Measurements from ENCODE around the gene ATP9A. TPM values are rescaled to one million over a fixed set of nuclear protein-coding genes. Genes with fewer than 3 reads are reported as not detected.

Gene ATP9A
- total and polyA plus RNA-seq, 5 donors from 2014 or later, result 0.10 to 0.76 TPM; not detected in 3

- Mint-ChIP-seq H3K27me3 (peaks cover 8% of the 10 kb centered on the region), H3K9me3 (no peaks in the 10 kb centered on the region), H3K4me1 (peaks cover 7 to 20% (median 14%) of the 10 kb centered on the region in 4 donors), H3K27ac (peak overlapping the region; percentile 85 to 97 (median 89)), H3K36me3 (no peaks in the 10 kb centered on the region), H3K4me3 (peak overlapping the region in 2 of 4 donors; percentile 66 to 79)
- peak; percentile 55 to 91 (median 69) for DNase-seq
- peaks cover 10% of the 10 kb centered on the region for H3K4me1 ChIP-seq (ENCODE audit: control insufficient read depth, insufficient read depth, low read length, poor library complexity, severe bottlenecking)
- H3K9me3 ChIP-seq (ENCODE audit: control insufficient read depth in 2 of 2, low read length in 2 of 2), result no peaks in the 10 kb centered on the region
- peak overlapping the region; percentile 50 for H3K4me3 ChIP-seq (ENCODE audit: low read depth, low read length)
- ATAC-seq (ENCODE audit: low read depth in 2 of 2), result peak; percentile 86 to 95
- H3K27ac ChIP-seq (ENCODE audit: insufficient read depth, low read length, poor library complexity, severe bottlenecking), result no peak overlapping the region
- H3K27me3 ChIP-seq (ENCODE audit: control insufficient read depth, insufficient read depth, low read length), result no peaks in the 10 kb centered on the region
- no peaks in the 10 kb centered on the region for H3K36me3 ChIP-seq (ENCODE audit: control insufficient read depth, insufficient read depth, low read length)
These were observed 173.1 kb downstream of the ATP9A start for GRCh38 chr20:51595058-51595532.

GRCh38 chr20:51594236-51595057 is 173.7 kb downstream of the ATP9A start:
- H3K27me3 ChIP-seq (ENCODE audit: control insufficient read depth, insufficient read depth, low read length), result no peaks in the 10 kb centered on the region
- peaks cover 8% of the 10 kb centered on the region for H3K27me3 Mint-ChIP-seq
- no peaks in the 10 kb centered on the region for H3K36me3 Mint-ChIP-seq
- DNase-seq (peak in 2 of 3 donors; percentile 2 to 18), ATAC-seq (ENCODE audit: low read depth in 2 of 2) (no peak)
- peak overlapping the region in 2 of 4 donors; percentile 66 to 79 for H3K4me3 Mint-ChIP-seq
- no peaks in the 10 kb centered on the region for H3K9me3 ChIP-seq (ENCODE audit: control insufficient read depth in 2 of 2, low read length in 2 of 2)
- H3K27ac ChIP-seq (ENCODE audit: insufficient read depth, low read length, poor library complexity, severe bottlenecking), result no peak overlapping the region
- peaks cover 7 to 20% (median 14%) of the 10 kb centered on the region in 4 donors for H3K4me1 Mint-ChIP-seq
- no peaks in the 10 kb centered on the region for H3K9me3 Mint-ChIP-seq
- H3K4me3 ChIP-seq (ENCODE audit: low read depth, low read length), result peak overlapping the region; percentile 50
- peak overlapping the region; percentile 85 to 97 (median 89) for H3K27ac Mint-ChIP-seq
- H3K36me3 ChIP-seq (ENCODE audit: control insufficient read depth, insufficient read depth, low read length), result no peaks in the 10 kb centered on the region
- peaks cover 10% of the 10 kb centered on the region for H3K4me1 ChIP-seq (ENCODE audit: control insufficient read depth, insufficient read depth, low read length, poor library complexity, severe bottlenecking)

DNA sequence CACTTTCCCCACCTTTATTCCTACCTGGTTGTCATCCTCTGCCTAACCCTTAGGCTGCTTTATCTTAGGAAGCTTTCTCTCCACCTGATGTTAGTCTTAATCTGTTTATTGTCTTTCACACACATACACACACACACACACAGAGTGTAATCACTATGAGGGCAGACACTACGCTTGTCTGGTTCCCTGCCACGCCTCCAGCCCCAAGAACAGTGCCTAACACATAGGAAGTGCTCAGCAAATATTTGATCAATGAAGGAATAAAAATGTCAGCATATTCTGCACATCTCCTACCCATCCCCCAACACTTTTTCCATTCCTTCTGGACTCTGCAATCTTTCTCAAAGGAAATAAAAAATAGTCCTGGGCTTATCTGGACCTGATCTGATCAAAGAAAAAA is 174.6 kb downstream of the ATP9A start:
- Histone ChIP-seq H3K4me1 (ENCODE audit: control insufficient read depth, insufficient read depth, low read length, poor library complexity, severe bottlenecking) (peaks cover 10% of the 10 kb centered on the region), H3K27ac (ENCODE audit: insufficient read depth, low read length, poor library complexity, severe bottlenecking) (no peak overlapping the region), H3K36me3 (ENCODE audit: control insufficient read depth, insufficient read depth, low read length) (no peaks in the 10 kb centered on the region), H3K27me3 (ENCODE audit: control insufficient read depth, insufficient read depth, low read length) (no peaks in the 10 kb centered on the region), H3K9me3 (ENCODE audit: control insufficient read depth in 2 of 2, low read length in 2 of 2) (no peaks in the 10 kb centered on the region), H3K4me3 (ENCODE audit: low read depth, low read length) (no peak overlapping the region)
- Mint-ChIP-seq H3K27me3 (peaks cover 8% of the 10 kb centered on the region), H3K4me1 (peaks cover 7 to 20% (median 14%) of the 10 kb centered on the region in 4 donors), H3K9me3 (no peaks in the 10 kb centered on the region), H3K36me3 (no peaks in the 10 kb centered on the region), H3K27ac (peak overlapping the region in 2 of 3 donors; percentile 37 to 40), H3K4me3 (no peak overlapping the region)
- ATAC-seq (ENCODE audit: low read depth in 2 of 2) (no peak), DNase-seq (no peak)

DNA sequence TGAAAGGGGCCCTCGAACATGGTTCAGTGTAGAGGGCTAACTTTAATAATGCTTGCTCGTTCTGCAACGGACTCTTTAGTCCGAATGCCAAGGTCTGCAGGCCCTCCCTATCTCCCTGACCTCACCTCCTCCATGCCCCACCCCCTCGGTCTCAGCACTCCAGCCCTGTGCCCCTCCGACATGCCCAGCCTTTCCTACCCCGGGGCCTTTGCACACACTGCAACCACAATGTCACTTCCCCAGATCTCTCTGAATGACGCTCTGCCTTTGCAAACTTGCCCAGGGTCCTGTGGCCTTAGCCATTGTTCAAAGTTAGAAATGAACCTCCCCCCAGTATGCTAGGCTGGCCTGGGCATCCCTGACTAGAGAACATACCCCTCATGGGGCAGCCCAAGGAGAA is 175.6 kb downstream of the ATP9A start:
- no peak for DNase-seq
- H3K4me1 Mint-ChIP-seq, result peaks cover 7 to 20% (median 12%) of the 10 kb centered on the region in 4 donors
- Histone ChIP-seq H3K27ac (ENCODE audit: insufficient read depth, low read length, poor library complexity, severe bottlenecking) (no peak overlapping the region), H3K27me3 (ENCODE audit: control insufficient read depth, insufficient read depth, low read length) (no peaks in the 10 kb centered on the region), H3K4me3 (ENCODE audit: low read depth, low read length) (no peak overlapping the region), H3K4me1 (ENCODE audit: control insufficient read depth, insufficient read depth, low read length, poor library complexity, severe bottlenecking) (peaks cover 10% of the 10 kb centered on the region), H3K9me3 (ENCODE audit: control insufficient read depth in 2 of 2, low read length in 2 of 2) (no peaks in the 10 kb centered on the region), H3K36me3 (ENCODE audit: control insufficient read depth, insufficient read depth, low read length) (no peaks in the 10 kb centered on the region)
- H3K36me3 Mint-ChIP-seq, result no peaks in the 10 kb centered on the region
- ATAC-seq (ENCODE audit: low read depth in 2 of 2), result no peak
- peak overlapping the region in 1 of 3 donors; percentile 17 for H3K27ac Mint-ChIP-seq
- H3K4me3 Mint-ChIP-seq, result no peak overlapping the region
- peaks cover 4% of the 10 kb centered on the region for H3K27me3 Mint-ChIP-seq
- peaks cover 0 to 1% (median 0%) of the 10 kb centered on the region in 7 donors for H3K9me3 Mint-ChIP-seq

- peak overlapping the region in 1 of 3 donors; percentile 17 for H3K27ac Mint-ChIP-seq
- Histone ChIP-seq H3K4me3 (ENCODE audit: low read depth, low read length) (no peak overlapping the region), H3K36me3 (ENCODE audit: control insufficient read depth, insufficient read depth, low read length) (no peaks in the 10 kb centered on the region), H3K4me1 (ENCODE audit: control insufficient read depth, insufficient read depth, low read length, poor library complexity, severe bottlenecking) (peaks cover 10% of the 10 kb centered on the region), H3K27ac (ENCODE audit: insufficient read depth, low read length, poor library complexity, severe bottlenecking) (no peak overlapping the region), H3K9me3 (ENCODE audit: control insufficient read depth in 2 of 2, low read length in 2 of 2) (no peaks in the 10 kb centered on the region), H3K27me3 (ENCODE audit: control insufficient read depth, insufficient read depth, low read length) (no peaks in the 10 kb centered on the region)
- H3K36me3 Mint-ChIP-seq, result no peaks in the 10 kb centered on the region
- ATAC-seq (ENCODE audit: low read depth in 2 of 2) (no peak), DNase-seq (no peak)
- H3K27me3 Mint-ChIP-seq, result peaks cover 4% of the 10 kb centered on the region
- no peak overlapping the region for H3K4me3 Mint-ChIP-seq
- H3K9me3 Mint-ChIP-seq, result peaks cover 0 to 1% (median 0%) of the 10 kb centered on the region in 7 donors
- peaks cover 7 to 20% (median 12%) of the 10 kb centered on the region in 4 donors for H3K4me1 Mint-ChIP-seq
These were observed 176.3 kb downstream of the ATP9A start for GRCh38 chr20:51591871-51592270.

GRCh38 chr20:51588762-51589161 is 179.4 kb downstream of the ATP9A start:
- no peak for DNase-seq
- H3K4me3 ChIP-seq (ENCODE audit: low read depth, low read length), result no peak overlapping the region
- no peak overlapping the region for H3K4me3 Mint-ChIP-seq
- H3K27me3 Mint-ChIP-seq, result peaks cover 4% of the 10 kb centered on the region
- no peaks in the 10 kb centered on the region for H3K36me3 Mint-ChIP-seq
- H3K27ac ChIP-seq (ENCODE audit: insufficient read depth, low read length, poor library complexity, severe bottlenecking), result no peak overlapping the region
- H3K9me3 Mint-ChIP-seq, result peaks cover 0 to 2% (median 0%) of the 10 kb centered on the region in 7 donors
- H3K36me3 ChIP-seq (ENCODE audit: control insufficient read depth, insufficient read depth, low read length), result no peaks in the 10 kb centered on the region
- H3K27me3 ChIP-seq (ENCODE audit: control insufficient read depth, insufficient read depth, low read length), result no peaks in the 10 kb centered on the region
- H3K4me1 ChIP-seq (ENCODE audit: control insufficient read depth, insufficient read depth, low read length, poor library complexity, severe bottlenecking), result no peaks in the 10 kb centered on the region
- H3K27ac Mint-ChIP-seq, result no peak overlapping the region
- no peak for ATAC-seq (ENCODE audit: low read depth in 2 of 2)
- H3K9me3 ChIP-seq (ENCODE audit: control insufficient read depth in 2 of 2, low read length in 2 of 2), result no peaks in the 10 kb centered on the region
- peaks cover 0 to 6% (median 3%) of the 10 kb centered on the region in 4 donors for H3K4me1 Mint-ChIP-seq

- H3K9me3 ChIP-seq (ENCODE audit: control insufficient read depth in 2 of 2, low read length in 2 of 2), result no peaks in the 10 kb centered on the region
- DNase-seq, result no peak
- peaks cover 0 to 6% (median 2%) of the 10 kb centered on the region in 4 donors for H3K4me1 Mint-ChIP-seq
- H3K4me1 ChIP-seq (ENCODE audit: control insufficient read depth, insufficient read depth, low read length, poor library complexity, severe bottlenecking), result no peaks in the 10 kb centered on the region
- H3K9me3 Mint-ChIP-seq, result peaks cover 0 to 2% (median 0%) of the 10 kb centered on the region in 7 donors
- H3K4me3 Mint-ChIP-seq, result no peak overlapping the region
- no peak overlapping the region for H3K4me3 ChIP-seq (ENCODE audit: low read depth, low read length)
- H3K36me3 Mint-ChIP-seq, result no peaks in the 10 kb centered on the region
- no peaks in the 10 kb centered on the region for H3K36me3 ChIP-seq (ENCODE audit: control insufficient read depth, insufficient read depth, low read length)
- H3K27me3 Mint-ChIP-seq, result peaks cover 8% of the 10 kb centered on the region
- H3K27ac ChIP-seq (ENCODE audit: insufficient read depth, low read length, poor library complexity, severe bottlenecking), result no peak overlapping the region
- ATAC-seq (ENCODE audit: low read depth in 2 of 2), result no peak
- no peak overlapping the region for H3K27ac Mint-ChIP-seq
- no peaks in the 10 kb centered on the region for H3K27me3 ChIP-seq (ENCODE audit: control insufficient read depth, insufficient read depth, low read length)
These were observed 181.0 kb downstream of the ATP9A start for GRCh38 chr20:51587145-51587544.
